GM21381 (cell line): ENCODE measurements around the gene WDR45.
"Not testable (repeated sequence)": the region's sequence is repeated elsewhere in the genome, so short reads cannot be mapped to it uniquely, and the experiment has no call there.

ENCODE experiments used
- ATAC-seq: cut with Tn5 transposase; IDR thresholded peaks from one replicate; pipeline ENCODE4 v1.9.1; 2021; ENCODE audit warnings: mild to moderate bottlenecking, moderate library complexity; ENCODE audit not compliant: unreplicated experiment

The WDR45 gene

DNA sequence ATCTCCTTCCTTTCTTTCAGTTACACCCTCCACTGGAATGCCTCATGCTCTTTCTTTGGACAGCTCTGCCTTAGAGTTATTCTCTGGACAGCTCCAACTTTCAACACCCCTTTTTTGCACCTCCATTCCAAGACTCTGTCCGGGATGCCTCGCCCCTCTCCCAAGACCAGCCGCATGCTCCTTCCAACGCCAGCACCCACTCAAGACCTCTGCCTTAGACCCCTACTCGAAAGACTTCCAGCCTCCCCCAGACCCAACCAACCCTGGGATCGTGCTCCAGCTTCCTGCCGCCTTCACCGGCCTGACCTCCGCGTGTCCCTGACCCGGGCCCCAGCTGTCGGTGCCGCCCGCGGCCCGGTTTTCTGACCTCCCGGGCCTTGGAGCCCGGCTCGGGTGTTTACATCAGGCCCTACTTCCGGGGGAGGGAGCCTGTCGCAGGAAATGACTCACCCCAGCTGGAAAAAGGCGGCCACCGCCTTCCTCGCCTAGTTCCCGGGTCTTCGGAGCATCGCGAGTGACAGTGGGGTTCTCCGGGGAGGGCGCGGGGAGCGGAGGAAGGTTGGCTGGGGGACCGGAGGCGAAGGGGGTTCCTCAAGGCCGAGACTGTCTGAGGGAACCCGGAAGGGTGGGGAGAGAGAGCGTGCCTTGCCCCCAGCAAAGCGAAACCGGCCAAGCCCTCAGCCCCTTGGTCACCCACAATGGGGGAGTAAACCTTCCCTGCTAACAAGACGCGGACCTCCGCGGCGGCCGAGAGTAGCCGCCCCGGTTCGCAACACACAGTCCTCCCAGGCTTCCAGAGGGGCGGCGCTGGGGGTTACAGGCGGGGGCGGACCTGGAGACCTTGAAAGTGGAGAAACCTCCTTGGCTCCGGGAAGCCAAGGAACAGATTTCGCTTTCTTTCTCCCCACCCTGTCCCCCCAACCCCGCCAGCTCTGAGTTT is at the start of gene WDR45:
Gene WDR45, minus strand, starts transcription at position 399 of the 940 bp plus-strand sequence. CDS start 1,792 bp downstream, outside the sequence.
- peak; percentile 74 for ATAC-seq

DNA sequence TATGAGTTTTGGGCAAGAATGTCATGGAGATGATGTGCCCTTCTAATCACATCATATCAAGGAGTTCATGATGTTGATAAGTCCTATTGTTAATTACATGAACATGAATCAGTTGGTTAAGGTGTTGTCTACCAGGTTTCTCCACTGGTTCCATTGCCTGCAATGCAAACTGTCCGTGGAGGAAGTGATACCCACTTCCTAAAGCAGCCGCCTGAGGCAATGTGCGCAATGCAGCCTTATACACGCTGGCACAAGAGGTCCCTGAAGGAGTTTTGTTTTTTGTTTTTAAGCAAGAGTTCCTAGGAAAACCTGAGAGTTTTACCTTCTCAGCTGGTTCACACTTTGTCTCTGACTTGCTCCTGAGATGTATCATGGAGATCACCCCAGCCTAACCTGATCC is 49.7 kb upstream of the WDR45 start:
- ATAC-seq: no peak

DNA sequence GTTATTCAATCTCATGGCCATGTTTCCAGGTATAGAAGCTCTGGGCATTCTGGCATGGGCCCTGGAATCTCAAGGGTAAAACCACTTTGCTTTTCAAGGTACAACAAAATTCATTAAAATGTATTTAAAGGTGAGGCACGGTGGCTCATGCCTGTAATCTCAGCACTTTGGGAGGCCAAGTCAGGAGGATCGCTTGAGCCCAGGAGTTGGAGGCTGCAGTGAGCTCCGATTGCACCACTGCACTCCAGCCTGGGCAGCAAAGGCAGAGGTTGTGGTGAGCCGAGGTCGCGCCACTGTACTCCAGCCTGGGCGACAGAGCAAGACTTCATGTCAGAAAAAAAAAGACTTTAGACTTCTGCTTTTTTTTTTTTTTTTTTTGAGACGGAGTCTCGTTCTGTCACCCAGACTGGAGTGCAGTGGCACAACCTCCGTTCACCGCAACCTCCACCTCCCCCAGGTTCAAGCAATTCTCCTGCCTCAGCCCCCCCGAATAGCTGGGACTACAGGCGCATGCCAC is 48.1 kb upstream of the WDR45 start:
- ATAC-seq: not testable (repeated sequence)

DNA sequence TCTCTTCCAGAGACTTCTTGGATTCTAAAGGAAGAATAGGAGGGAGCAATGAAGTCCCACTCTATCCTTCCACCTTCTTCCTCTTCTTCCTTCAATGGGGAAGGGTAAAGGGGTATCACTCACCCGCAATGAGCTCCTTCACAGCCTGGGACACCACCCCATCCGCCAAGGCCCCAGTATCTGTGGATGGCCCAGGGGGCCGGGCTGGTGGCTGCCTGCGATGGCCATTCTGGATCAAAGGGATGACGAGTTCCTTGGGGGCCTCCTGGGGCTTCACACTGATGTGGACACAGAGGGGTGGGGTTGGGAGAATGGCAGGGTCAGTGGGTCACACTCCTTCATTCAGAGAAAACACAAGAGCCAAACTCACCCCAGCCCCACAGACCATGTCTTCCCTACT is 42.8 kb upstream of the WDR45 start:
- no peak for ATAC-seq

DNA sequence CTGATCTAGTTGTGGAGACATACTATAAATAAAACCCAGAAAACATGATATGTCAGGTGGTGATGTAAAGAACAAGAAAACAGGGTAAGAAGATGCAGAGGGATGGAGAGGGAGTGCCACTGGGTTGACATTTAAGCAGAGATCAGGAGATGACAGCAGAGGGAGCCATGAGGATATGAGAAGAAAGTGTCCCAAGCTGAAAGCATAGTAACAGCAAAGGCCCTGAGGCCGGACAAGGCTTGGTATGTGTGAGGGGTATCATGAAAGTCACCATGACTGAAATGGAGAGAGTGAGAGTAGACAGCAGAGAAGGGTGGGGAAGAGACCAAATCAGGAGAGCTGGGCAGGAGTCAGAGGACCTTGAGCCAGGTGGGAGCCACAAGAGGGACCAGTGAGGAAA is 40.4 kb upstream of the WDR45 start:
- ATAC-seq: no peak

DNA sequence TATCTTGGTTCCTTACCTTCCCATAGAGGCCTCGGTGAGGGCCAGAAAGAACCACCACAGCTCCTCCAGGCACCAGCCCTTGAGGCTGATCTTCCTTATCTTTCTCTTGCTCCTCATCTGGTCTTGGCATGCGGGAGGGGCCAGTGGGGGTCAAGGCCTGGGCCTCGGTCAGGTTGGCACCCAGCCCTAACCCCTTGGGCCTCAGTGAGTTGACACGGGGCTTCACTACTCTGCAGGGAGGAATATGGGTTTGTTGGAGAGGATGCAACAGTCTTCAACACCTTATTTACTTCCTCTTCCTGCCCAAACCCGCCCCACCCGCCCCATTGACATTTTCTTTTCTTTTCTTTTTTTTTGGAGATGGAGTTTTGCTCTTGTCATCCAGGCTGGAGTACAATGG is 37.9 kb upstream of the WDR45 start:
- no peak for ATAC-seq

DNA sequence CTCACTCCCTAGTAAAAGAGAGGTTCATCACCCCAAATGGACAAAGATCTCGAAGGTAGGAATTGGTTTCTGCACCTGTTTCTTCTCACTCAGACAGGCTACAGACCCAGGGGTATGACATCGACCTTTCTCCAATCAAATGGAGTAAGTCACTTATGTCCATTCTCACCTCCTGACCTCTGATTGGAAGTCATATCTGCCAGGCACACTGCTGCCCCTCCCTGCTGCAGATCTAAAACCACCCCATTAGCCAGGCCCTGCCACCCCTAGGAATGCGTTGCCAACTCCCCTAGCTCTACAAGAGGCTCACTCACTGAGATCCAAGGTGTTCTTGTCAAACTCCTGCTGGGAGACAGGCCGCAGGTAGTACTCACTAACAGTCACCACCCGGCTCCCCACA is 37.0 kb upstream of the WDR45 start:
- no peak for ATAC-seq

DNA sequence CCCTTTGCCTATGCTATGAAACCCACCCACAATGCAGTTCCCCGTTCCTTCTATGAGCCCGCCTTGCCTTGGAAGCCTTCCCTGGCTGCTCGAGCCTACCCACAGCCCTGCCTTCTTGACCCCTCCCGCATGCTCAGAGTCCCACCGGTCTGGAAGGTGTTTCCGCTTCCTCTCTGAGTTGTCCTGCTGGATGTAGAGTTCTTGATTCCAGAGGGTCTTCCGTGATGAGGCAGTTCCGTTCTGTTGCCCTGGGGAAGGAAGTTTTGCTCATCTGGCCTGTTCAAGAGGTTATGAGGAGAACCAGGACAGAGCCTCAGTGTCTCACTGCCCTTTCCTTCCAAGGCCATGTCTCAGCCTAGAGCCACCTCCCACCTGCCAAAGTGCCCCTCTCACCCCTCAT is 36.4 kb upstream of the WDR45 start:
- ATAC-seq: no peak

DNA sequence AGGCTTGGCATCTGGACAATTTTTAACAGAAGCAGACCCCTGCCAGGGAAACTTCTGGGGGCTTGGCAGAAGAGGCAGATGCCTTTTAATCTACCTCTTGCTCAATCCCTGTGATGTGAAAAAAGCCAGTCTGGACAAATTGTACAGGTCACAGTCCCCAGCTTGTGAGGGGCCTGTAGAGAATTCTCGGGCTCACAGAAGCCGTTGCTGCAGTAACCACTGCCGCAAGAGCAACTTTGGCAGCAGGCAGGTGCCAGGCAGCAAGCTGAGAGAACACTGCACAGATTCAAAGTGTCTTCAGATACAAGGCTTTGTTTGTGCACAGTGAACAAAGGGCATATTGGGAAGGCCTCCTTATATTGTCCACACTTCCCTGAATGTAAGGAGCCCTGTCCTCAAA is 32.1 kb upstream of the WDR45 start:
- no peak for ATAC-seq

DNA sequence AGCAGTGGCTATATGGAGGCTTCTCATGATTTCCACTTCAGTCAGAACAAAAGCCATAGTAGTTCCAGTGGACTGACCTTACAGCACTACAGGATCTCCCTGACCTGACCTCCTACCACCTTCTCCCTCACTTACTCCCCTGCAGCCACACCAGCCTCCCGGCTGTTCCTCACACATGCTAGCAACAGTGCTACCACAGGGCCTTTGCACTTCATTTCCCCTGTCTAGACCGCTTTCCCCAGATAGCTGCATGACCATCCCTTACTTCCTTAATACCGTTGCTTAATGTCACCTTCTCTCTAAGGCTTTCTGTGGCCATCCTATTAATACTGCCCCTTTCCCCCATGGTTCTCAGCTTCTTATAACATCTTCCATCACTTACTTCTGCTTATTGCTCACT is 30.7 kb upstream of the WDR45 start:
- no peak for ATAC-seq

DNA sequence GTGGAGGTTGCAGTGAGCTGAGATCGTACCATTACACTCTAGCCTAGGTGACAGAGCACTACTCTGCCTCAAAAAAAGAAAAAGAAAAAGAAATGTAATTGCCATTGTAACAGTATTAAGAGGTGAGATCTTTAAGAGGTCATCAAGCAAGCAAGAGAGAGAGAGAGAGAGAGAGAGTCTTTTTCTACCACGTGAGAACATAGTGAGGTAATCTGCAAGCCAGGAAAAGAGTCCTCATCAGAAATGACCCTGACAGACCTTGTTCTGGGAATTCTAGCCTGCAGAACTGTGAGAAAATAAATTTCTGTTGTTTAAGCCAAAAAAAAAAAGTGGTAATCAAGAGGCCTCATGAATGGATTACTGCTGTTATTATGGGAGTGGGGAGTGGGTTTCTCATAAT is 29.0 kb upstream of the WDR45 start:
- no peak for ATAC-seq

DNA sequence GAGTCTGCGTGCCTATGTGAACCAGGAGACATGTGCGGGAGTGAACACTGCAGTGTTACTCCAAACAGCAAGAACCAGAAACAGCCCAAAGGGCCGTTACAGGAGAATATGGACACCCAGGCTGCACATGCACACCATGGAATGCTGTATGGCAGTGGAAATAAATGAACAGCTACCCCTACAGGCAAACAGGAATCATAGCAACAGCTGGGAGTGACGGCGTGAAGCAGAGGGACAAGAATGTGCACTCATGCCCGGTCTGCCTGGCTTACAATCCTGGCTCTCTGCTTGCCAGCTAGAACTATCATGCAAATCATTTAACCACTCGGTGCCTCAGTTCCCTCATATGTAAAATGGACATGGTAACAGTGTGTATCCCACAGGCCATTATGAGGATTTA is 27.2 kb upstream of the WDR45 start:
- ATAC-seq: no peak

DNA sequence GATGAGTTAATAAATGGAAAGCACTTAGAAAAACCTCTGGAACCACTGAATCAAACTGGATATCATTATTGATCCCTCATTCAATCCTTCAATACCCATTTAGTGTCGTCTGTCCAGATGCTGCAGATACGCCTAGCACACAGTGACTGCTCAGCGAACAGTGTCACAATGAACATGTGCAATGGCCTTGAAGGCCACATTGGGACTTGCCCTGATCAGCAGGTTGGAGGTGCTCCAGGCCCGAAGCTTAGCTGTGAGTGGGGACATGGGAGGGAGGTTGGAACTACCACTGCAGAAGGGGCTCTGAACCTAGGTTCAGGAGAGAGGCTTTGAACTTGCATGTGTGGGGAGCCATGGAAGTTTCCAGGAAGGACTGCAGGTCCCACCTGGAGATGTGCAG is 26.6 kb upstream of the WDR45 start:
- no peak for ATAC-seq

DNA sequence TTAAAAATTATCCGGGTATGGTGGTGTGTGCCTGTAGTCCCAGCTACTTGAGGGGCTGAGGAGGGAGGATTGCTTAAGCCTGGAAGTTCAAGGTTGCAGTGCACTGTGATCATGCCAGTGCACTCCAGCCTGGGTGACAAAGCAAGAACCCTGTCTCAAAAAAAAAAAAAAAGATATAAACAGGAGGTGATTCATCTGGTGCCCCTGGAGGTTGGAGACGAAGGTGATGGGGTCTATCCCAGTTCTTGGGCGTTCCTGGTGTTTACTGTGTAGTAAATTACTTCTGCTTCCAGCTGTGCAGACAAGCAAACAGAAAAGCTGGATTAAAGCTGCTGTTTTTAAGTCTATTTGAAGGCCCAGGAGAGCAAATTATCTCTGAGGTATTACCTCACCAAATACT is 23.9 kb upstream of the WDR45 start:
- ATAC-seq: no peak

DNA sequence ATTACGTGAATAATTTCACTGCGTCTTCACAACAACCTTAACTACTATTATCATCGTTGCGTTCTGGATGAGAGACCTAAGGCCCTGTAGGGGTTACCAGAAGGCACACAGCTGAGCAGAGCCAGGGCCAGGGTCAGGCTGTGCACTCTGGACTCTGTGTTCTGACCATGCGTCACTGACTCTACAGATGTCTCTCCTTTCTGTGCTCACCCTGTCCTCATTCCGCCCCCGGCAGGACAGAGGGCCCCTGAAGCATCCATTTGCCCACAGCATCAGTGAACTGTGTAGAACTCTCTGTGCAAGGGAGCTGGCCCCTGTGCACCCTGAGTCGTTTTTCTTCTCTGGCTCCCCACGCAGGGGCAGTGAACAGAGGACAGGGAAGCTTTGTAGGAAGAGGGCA is 22.5 kb upstream of the WDR45 start:
- ATAC-seq: no peak

DNA sequence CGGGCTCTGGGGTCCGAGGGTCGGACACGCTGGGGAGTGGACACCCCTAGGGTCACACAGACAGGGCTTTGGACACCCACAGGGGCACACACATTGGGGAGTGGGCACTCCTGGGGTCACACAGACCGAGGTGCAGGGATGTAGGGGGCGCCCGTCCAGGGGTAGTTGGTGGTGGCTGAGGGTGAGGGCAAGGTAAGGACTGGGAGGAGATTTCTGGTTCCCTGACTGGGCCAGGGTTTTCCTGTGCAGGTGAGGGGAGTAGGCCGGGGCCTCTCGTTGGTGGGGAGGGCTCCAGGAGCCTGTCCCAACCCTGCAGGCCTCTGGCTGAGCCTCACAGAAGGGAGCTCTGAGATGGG is 21.9 kb upstream of the WDR45 start:
- ATAC-seq: no peak

DNA sequence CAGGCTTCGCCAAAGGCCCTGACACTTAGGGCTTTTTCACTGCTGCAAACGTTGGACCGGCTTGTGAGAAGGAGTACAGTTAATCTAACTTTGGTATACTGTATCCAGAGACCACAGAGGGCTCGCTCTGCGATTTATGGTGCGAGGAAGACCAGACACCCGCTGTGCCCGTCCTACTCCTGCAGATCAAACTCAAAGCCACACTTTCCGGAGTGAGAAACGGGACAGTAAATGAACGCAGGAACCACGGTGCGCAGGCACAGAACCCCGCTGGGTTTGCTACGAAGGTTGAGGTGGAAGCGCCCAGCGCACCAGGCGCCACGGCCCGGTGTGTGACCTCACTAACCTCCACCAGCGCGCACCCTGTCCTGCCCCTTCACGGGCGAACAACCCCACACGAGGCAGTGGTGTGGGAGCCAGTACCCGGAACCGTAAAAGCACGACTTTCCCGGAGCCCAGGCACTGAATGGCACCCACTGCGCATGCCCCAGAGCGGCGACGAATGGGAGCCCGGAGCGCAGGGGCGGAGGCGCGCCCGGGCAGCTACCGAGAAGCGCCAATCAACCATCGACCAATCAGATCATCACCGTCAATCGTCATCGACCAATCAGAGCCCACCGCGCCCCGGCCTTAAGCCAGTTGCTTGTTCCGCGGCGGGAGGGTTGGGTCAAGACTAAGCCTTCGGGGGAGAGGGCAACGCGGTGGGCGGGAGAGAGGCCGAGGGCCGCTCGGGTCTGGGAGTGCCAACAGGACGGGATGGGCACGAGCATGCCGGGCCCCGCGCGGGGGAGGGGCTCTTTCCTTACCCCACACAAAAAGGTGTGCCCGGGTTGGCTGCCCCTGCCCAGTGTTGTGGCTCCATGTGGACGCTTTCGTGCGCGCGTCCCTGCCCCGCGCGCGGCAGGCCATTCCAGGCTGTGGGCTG is 21.3 kb upstream of the WDR45 start:
- ATAC-seq: peak; percentile 92

DNA sequence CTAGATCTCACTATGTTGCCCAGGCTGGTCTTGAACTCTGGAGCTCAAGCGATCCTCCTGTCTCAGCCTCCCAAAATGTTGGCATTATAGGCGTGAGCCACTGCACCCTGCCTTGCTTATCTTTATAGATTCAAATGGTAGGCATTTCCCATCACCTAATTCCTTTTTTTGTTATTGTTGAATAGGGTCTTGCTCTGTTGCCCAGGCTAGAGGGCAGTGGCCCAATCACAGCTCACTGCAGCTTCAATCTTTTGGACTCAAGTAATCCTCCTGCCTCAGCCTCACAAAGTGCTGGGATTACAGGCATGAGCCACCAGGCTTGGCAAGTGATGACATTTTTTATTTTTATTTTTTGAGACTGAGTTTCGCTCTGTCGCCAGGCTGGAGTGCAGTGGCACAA is 16.7 kb upstream of the WDR45 start:
- no peak for ATAC-seq

DNA sequence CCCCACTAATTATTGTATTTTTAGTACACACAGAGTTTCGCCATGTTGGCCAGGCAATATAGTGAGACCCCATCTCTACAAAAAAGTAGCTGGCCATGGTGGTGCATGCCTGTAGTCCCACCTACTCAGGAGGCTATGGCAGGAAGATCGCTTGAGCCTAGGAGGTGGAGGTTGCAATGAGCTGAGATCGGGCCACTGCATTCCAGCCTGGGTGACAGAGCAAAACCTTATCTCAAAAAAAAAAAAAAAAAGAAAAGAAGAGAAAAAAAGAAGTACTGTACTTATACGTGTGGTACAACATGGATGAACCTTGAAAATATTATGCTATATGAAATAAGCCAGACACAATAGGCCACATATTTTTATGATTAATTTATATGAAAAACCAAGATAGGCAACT is 9.9 kb upstream of the WDR45 start:
- no peak for ATAC-seq

DNA sequence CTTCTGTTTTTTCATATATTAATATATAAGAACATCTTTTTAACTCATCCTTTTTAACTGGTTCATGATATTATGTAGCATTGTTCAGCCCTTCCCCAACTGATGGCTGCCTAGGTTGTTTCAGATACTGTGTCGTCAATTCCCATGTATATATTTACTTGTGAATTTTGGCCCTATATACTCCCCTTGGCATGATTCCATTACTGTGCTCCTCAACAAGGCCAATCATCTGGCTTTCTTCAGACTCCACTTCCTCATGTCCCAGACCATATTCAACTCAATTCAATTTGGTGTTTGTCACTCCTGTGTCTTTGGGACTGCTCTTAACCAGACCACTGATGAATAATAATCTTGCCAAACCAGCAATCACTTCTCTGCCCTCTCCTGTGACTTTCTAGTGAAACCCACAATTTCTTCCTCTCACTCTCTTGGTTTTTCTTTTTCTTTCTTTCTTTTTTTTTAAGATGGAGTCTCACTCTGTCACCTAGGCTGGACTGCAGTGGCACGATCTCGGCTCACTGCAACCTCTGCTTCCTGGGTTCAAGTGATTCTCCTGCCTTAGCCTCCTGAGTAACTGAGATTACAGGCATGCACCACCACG is 2.7 kb upstream of the WDR45 start:
- ATAC-seq: no peak

DNA sequence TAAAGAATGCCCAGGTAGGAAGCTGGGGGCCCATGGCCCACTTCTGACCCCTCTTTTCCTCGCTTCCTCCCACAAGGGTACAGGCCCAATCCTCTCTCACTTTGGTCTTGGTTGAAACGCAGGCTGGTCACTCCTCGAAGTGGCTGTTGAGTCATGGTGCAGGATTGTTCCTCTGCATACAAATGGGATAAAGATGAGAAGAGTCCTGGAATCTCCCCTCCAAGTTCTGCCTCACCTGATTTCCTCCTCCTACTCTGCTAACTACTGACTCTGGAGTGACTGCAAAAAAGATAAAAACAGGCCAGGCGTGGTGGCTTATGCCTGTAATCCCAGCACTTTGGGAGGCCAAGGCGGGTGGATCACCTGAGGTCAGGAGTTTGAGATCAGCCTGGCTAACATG is 1.7 kb downstream of the WDR45 start:
- ATAC-seq: no peak
